ENCODE measurements around the gene SLC25A36.
A peak's percentile ranks its signal among the peaks of the same experiment; 100 is the strongest.

SLC25A36 gene

GRCh38 chr3:140941434-140942220 lies at the start of gene SLC25A36:
Gene SLC25A36 (plus strand): TSS chr3:140941836. CDS start chr3:140942055, 219 bp downstream.
- peak; percentile 87 for DNase-seq (ENCODE audit: low read depth)

GRCh38 chr3:140896997-140897396 lies 44.6 kb upstream of the SLC25A36 start:
- DNase-seq (ENCODE audit: low read depth), result no peak

GRCh38 chr3:140898340-140899180 lies 43.1 kb upstream of the SLC25A36 start:
- DNase-seq (ENCODE audit: low read depth), result no peak

GRCh38 chr3:140899363-140899762 lies 42.3 kb upstream of the SLC25A36 start:
- DNase-seq (ENCODE audit: low read depth), result no peak

- DNase-seq (ENCODE audit: low read depth), result no peak
Measured at GRCh38 chr3:140902791-140903190, 38.8 kb upstream of the SLC25A36 start.

GRCh38 chr3:140903196-140903595 lies 38.4 kb upstream of the SLC25A36 start:
- no peak for DNase-seq (ENCODE audit: low read depth)

GRCh38 chr3:140904521-140904920 lies 37.1 kb upstream of the SLC25A36 start:
- DNase-seq (ENCODE audit: low read depth), result no peak

- no peak for DNase-seq (ENCODE audit: low read depth)
Measured at GRCh38 chr3:140905559-140905958, 36.1 kb upstream of the SLC25A36 start.

- DNase-seq (ENCODE audit: low read depth), result no peak
Measured at GRCh38 chr3:140906785-140907184, 34.9 kb upstream of the SLC25A36 start.

- no peak for DNase-seq (ENCODE audit: low read depth)
Measured at GRCh38 chr3:140910860-140911259, 30.8 kb upstream of the SLC25A36 start.

- no peak for DNase-seq (ENCODE audit: low read depth)
Measured at GRCh38 chr3:140911822-140912221, 29.8 kb upstream of the SLC25A36 start.

GRCh38 chr3:140913728-140914127 lies 27.9 kb upstream of the SLC25A36 start:
- DNase-seq (ENCODE audit: low read depth), result no peak

GRCh38 chr3:140914384-140914945 lies 27.2 kb upstream of the SLC25A36 start:
- no peak for DNase-seq (ENCODE audit: low read depth)

- no peak for DNase-seq (ENCODE audit: low read depth)
Measured at GRCh38 chr3:140916603-140917002, 25.0 kb upstream of the SLC25A36 start.

GRCh38 chr3:140917772-140918171 lies 23.9 kb upstream of the SLC25A36 start:
- DNase-seq (ENCODE audit: low read depth), result no peak

- no peak for DNase-seq (ENCODE audit: low read depth)
Measured at GRCh38 chr3:140920029-140920428, 21.6 kb upstream of the SLC25A36 start.

- DNase-seq (ENCODE audit: low read depth), result no peak
Measured at GRCh38 chr3:140922634-140923033, 19.0 kb upstream of the SLC25A36 start.

GRCh38 chr3:140924097-140924873 lies 17.4 kb upstream of the SLC25A36 start:
- no peak for DNase-seq (ENCODE audit: low read depth)

- no peak for DNase-seq (ENCODE audit: low read depth)
Measured at GRCh38 chr3:140927279-140928069, 14.2 kb upstream of the SLC25A36 start.

GRCh38 chr3:140929446-140929845 lies 12.2 kb upstream of the SLC25A36 start:
- DNase-seq (ENCODE audit: low read depth), result no peak

- no peak for DNase-seq (ENCODE audit: low read depth)
Measured at GRCh38 chr3:140931016-140931454, 10.6 kb upstream of the SLC25A36 start.

Measured in CMK (cell line).